Muscle of back (tissue), 11 donors: Measurements from ENCODE around the gene TUBG2. TPM values are rescaled to one million over a fixed set of nuclear protein-coding genes. Genes with fewer than 3 reads are reported as not detected.

ENCODE experiments used
- DNase-seq, 3 donors: peaks; one replicate each; pipeline versions ENCODE4 v3.0.0 to v3.0.0-alpha.2; 2013
- polyA plus RNA-seq, 10 donors: library from polyadenylated mRNA; unstranded; fragments of 120-200 nt; gene quantifications; one replicate each; pipeline ENCODE4 v1.2.1, GENCODE V29; 2013; ENCODE audit not compliant: insufficient read length in 10 of 10

Gene TUBG2
- polyA plus RNA-seq, 10 donors = 9.7 to 21.2 (median 12.6) TPM

GRCh38 chr17:42695500-42695899 lies 36.4 kb downstream of the TUBG2 start:
- DNase-seq = no peak

GRCh38 chr17:42697108-42697811 lies 38.2 kb downstream of the TUBG2 start:
- DNase-seq = no peak

- DNase-seq = peak in 2 of 3 donors; percentile 40 to 70
These were observed 39.8 kb downstream of the TUBG2 start for GRCh38 chr17:42698736-42699414.

- DNase-seq = no peak
These were observed 40.3 kb downstream of the TUBG2 start for GRCh38 chr17:42699415-42699740.

- no peak for DNase-seq
These were observed 41.7 kb downstream of the TUBG2 start for GRCh38 chr17:42700586-42701289.

- DNase-seq = no peak
These were observed 43.4 kb downstream of the TUBG2 start for GRCh38 chr17:42702446-42702845.

- DNase-seq = no peak
These were observed 45.4 kb downstream of the TUBG2 start for GRCh38 chr17:42704490-42704836.

- no peak for DNase-seq
These were observed 45.9 kb downstream of the TUBG2 start for GRCh38 chr17:42704837-42705494.

- DNase-seq = no peak
These were observed 47.6 kb downstream of the TUBG2 start for GRCh38 chr17:42706732-42707131.

GRCh38 chr17:42708588-42708987 lies 49.5 kb downstream of the TUBG2 start:
- DNase-seq = no peak

GRCh38 chr17:42709561-42709960 lies 50.5 kb downstream of the TUBG2 start:
- DNase-seq = no peak

Other genes starting within 250 kb of the TUBG2 start
- gene CAVIN1, start 236.0 kb upstream of the TUBG2 start, polyA plus RNA-seq = 100 to 1,000 TPM; 231 to 303 (median 258) TPM
- 10 to 100 TPM; 16.9 to 39.2 (median 21.5) TPM for gene ATP6V0A1, start 200.4 kb upstream of the TUBG2 start, polyA plus RNA-seq
- gene NAGLU, start 123.0 kb upstream of the TUBG2 start, polyA plus RNA-seq = 10 to 100 TPM; 15.2 to 21.4 (median 17.5) TPM
- 1 to 10 TPM; 1.7 to 3.6 (median 2.6) TPM for gene HSD17B1, start 106.4 kb upstream of the TUBG2 start, polyA plus RNA-seq
- gene COASY, start 97.1 kb upstream of the TUBG2 start, polyA plus RNA-seq = 10 to 100 TPM; 20.0 to 29.7 (median 27.1) TPM
- 10 to 100 TPM; 33.4 to 42.9 (median 38.5) TPM for gene MLX, start 92.2 kb upstream of the TUBG2 start, polyA plus RNA-seq
- gene PSMC3IP, start 81.6 kb upstream of the TUBG2 start, polyA plus RNA-seq = 10 to 100 TPM in 3 of 10 donors, 1 to 10 TPM in 7; 7.7 to 14.6 (median 9.5) TPM
- gene RETREG3, start 49.9 kb upstream of the TUBG2 start, polyA plus RNA-seq = 10 to 100 TPM; 26.0 to 36.0 (median 32.1) TPM
- gene TUBG1, start 49.6 kb upstream of the TUBG2 start, polyA plus RNA-seq = 10 to 100 TPM; 29.7 to 39.5 (median 34.5) TPM
- 10 to 100 TPM; 23.6 to 41.7 (median 35.5) TPM for gene PLEKHH3, start 17.7 kb downstream of the TUBG2 start, polyA plus RNA-seq
- 1 to 10 TPM in 7 of 10 donors, under 1 TPM in 3; 0.71 to 2.1 (median 1.6) TPM for gene CCR10, start 22.6 kb downstream of the TUBG2 start, polyA plus RNA-seq
- 10 to 100 TPM; 10.2 to 15.7 (median 11.9) TPM for gene CNTNAP1, start 23.2 kb downstream of the TUBG2 start, polyA plus RNA-seq
- 10 to 100 TPM; 15.5 to 31.4 (median 19.0) TPM for gene EZH1, start 85.8 kb downstream of the TUBG2 start, polyA plus RNA-seq
- 10 to 100 TPM; 56.8 to 86.9 (median 73.2) TPM for gene RAMP2, start 101.9 kb downstream of the TUBG2 start, polyA plus RNA-seq
- 10 to 100 TPM; 26.0 to 38.5 (median 31.9) TPM for gene VPS25, start 114.2 kb downstream of the TUBG2 start, polyA plus RNA-seq
- gene WNK4, start 121.3 kb downstream of the TUBG2 start, polyA plus RNA-seq = 1 to 10 TPM in 3 of 10 donors, under 1 TPM in 7; 0.31 to 1.3 (median 0.54) TPM
- gene COA3, start 139.4 kb downstream of the TUBG2 start, polyA plus RNA-seq = 10 to 100 TPM; 48.5 to 61.5 (median 57.3) TPM
- 1 to 10 TPM in 3 of 10 donors, under 1 TPM in 7; 0.46 to 1.5 (median 0.74) TPM for gene CNTD1, start 139.6 kb downstream of the TUBG2 start, polyA plus RNA-seq
- gene BECN1, start 165.0 kb downstream of the TUBG2 start, polyA plus RNA-seq = 10 to 100 TPM; 38.4 to 54.3 (median 46.2) TPM
- 10 to 100 TPM; 47.7 to 71.6 (median 55.8) TPM for gene PSME3, start 174.1 kb downstream of the TUBG2 start, polyA plus RNA-seq
- gene AOC2, start 185.3 kb downstream of the TUBG2 start, polyA plus RNA-seq = 1 to 10 TPM in 2 of 10 donors, under 1 TPM in 8; 0.59 to 1.4 (median 0.77) TPM
- 10 to 100 TPM; 15.8 to 25.3 (median 17.4) TPM for gene AOC3, start 191.9 kb downstream of the TUBG2 start, polyA plus RNA-seq
- gene G6PC1, start 241.5 kb downstream of the TUBG2 start, polyA plus RNA-seq = under 1 TPM in 1 of 10 donors, not detected in 9; 0.35 TPM